Activated naive CD8-positive, alpha-beta T cell treated with anti-CD3 and anti-CD28 coated beads, Interleukin-2, amount 50 U/mL, for 16 hours (primary cell): ENCODE data around the gene GRIK4.

Source experiments
- DNase-seq: peaks from one replicate; pipeline ENCODE4 v3.0.0-alpha.2; 2020; ENCODE audit warnings: low read depth, low spot score

The GRIK4 gene

DNA sequence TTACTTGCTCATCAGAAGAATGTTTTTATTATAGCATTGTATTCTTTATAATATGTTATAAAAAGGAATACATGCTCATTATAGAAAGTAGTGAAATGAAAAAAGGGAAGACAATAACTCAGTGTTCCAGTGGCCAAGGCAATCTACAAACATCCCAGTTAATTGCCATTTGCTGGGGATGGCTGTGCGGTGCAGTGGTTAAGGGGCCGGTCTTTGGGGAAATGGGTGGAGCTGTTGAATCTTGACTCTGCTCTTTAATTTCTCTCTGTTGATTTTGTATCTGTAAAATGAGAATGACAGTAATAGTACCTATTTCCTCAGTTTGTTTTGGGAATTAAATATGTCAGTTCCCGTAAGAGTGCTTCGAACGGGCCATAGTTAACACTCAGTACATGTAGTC is 299.7 kb downstream of the GRIK4 start:
- no peak for DNase-seq

DNA sequence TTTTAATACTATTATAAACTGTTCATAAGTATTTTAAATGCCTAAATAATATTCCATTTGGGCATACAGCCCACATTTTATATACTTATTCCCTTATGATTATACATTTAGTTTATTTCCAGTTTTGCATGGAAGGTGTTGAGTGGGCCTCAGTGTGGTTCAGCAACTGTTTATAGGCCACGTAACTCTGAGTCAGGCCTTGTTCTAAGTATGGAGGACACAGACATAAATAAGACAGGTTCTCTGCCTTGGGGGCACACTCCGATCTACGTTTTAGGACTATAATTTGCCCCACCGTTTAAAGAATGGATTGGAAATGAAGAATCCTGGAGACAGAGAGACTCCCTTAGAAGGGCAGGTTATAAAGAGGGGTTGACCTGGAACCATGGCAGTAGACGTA is 300.2 kb downstream of the GRIK4 start:
- DNase-seq, result no peak

DNA sequence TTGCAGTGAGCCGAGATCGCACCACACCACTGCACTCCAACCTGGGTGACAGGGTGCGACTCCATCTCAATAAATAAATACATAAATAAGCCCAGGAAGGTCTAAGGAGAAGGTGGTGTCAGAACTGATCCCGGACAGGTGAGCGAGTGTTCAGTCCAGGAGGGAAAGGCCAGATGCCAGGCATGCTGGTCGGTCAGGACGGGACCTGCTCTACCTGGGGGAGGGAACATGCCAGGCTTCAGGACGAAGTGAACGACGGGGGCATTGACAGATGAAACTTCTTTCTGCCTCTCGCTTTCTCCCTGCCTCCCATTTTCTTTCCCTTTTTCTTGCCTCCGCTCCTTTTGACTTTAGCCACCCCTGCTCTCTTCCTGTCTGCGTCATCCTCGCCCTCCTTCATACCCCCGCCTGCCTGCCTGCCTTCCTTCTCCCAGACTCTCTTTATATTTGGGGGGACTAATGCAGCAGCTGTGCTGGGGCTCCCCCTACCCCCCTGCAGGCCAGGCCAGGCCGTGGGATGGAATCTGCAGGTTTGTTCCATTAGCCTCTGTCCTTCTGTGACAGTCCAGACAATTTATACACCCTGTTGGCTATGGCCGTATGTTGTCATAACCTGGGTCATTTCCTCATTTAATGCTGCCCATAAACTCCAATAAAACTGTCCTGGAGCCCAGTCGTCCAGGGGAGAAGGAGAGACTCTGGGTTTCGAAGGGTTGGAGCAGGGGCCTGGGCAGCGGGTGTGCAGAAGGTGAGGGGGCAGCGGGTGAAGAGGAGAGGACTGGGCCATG is 303.2 kb downstream of the GRIK4 start:
- DNase-seq, result no peak

DNA sequence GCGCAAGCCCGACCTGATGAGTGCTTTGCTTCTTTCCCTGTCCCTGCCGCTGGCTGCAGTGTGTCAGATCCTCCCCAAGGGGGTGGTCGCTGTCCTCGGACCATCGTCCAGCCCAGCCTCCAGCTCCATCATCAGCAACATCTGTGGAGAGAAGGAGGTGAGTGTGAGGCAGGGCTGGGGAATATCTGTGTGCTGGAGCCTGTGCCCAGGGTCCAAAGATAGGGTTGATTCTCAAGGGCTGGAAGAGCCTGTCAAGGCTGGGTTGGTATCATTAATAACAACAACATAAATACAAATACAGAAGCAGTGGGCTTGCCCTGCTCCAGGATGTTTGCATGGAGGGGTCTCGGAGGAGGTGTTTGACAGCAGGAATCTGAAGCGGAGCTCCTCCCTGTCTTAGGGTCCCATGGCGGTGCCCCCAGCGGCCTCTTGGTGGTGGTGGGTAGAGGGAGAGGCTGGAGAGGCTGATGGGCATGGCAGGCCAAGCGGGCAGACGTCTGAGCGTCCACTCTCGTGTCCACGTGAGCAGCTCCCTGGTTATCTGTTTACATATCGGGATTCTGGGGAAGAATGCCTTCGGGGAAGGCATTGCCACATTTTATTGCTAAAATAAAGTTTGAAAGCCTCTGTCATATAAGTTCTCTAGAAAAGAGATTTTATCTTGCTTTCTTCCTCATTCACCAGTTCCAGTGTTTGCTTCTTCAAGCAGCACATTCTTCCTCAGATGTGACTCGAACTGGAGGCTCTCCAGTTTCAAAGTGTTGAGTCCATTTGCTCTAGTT is 304.0 kb downstream of the GRIK4 start:
- DNase-seq, result no peak

DNA sequence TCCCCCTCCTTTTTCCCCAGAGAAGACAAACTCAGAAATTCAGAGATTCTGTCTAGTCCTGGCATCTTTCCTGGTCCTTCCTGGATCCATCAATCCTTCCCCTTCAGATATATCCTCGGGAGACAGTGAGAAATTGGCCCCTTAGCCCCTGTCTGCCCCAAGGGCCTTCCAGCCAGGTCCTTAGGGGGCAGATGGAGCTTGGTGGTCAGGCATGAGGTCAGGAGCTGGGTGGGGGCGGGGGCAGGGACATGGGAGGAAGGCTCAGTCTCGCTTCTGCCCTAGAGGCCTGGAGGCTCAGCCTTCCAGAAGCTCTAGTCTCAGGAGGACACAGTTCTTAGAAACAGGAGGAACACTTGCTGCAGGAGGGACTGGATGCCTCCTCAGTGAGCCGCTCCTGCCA is 304.6 kb downstream of the GRIK4 start:
- no peak for DNase-seq

DNA sequence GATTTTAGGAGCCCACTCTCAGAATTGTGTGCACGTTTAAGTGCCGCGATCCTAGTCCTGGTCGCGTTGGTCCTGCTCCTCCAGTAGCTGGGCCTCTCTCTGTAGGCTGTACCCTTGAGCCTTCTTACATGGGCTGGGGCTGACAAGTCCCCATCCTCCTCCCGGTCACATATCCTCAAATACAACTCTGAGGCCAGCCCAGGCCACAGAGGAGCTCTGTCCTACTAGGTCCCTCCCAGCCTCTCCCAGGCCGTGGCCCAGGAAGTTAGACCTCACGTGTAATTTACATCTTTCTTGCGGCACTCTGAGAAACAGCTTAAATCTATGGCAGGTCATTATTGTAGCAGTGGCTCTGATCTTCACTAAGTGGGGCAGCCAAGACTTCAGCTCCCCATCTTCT is 305.2 kb downstream of the GRIK4 start:
- DNase-seq, result no peak

DNA sequence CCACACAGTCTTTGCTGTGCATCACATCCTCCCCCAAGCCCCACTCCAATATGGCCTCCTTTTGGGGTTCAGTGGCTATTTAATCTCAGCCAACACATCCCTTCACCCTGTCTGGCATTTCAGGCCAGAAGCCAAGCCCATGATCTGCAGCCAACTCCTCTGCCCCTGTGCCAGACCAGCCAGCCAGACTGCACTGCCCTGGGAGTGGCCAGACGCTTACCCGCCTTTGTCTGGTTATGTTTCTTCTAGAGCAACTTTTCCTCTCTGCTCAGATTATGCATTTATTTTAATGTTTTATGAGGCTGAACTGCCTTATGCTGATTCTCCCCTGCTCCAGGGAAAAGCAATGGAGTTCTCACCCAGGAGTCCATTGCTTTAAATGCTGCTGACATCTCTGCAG is 305.6 kb downstream of the GRIK4 start:
- no peak for DNase-seq

DNA sequence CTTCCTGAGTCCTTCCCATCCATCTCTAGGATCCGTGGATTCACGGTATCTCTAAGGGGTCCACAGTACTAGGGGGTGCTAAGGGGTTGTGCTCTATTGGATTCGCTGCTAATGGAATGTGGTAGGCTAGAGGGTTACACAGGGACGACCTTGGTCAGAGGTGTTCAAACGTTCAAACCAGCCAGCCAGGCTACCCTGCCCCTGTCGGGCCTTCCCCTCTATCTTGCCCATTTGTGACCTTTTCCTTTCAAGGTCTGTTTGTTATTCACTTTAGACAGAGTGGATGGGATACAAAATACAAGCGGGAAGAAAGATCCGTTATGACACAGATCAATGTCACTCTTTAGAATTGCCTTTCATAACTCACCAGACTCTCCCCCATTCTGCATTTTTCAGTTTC is 306.5 kb downstream of the GRIK4 start:
- DNase-seq, result no peak

DNA sequence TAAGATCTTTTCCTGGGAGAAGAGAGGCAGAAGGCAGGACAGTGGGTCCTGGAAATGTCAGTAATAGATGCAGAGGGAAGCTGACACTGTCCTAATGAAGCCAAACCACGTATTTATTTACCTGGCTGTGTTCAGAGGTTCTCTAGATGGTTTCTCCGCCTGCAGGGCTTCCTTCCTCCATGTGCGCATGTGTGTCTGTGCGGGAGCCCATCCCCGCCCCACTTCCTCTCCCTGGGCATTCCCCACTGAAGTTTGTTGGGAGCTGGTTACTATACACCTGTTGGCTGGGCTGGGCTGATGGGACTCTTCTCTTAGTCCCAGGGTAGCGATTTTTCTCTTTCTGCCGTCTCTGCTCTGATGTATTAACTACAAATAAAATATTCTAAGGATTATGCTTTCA is 307.5 kb downstream of the GRIK4 start:
- DNase-seq, result no peak

DNA sequence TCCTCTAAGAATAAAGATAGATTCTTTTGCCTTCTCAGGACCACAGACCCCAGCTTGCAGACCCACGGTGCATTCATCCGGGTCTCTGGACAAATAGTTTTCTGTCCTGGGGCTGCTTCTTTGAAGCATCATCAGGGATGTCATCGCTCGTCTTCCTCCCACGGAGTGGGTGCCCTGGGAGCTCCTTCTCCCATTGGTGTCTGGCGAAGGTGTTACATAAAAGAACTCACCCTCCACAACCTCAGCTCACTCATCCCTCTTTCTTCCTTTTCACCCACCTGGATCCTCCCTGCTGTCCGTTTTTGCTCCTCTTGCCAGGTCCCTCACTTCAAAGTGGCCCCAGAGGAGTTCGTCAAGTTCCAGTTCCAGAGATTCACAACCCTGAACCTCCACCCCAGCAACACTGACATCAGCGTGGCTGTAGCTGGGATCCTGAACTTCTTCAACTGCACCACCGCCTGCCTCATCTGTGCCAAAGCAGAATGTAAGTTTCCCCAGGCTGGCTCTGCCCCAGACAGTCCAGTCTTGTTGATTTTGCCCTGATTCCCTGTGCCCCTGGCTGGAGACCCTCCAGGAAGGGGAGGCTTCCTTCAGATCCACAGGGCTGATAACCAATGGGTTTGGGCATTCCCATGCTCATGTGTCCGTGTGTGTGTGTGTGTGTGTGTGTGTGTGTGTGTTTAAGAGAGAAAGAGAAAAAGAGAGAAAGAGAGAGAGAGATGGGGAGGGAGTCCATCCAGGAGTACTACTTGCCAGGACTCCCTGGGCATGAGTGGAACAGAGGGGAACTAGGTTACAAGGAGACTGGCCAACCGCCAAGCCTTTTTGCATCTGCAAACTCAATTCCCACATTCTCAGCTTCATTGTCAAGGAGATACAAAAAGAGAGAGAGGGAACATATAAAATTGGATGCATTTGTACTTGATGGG is 308.2 kb downstream of the GRIK4 start:
- no peak for DNase-seq

DNA sequence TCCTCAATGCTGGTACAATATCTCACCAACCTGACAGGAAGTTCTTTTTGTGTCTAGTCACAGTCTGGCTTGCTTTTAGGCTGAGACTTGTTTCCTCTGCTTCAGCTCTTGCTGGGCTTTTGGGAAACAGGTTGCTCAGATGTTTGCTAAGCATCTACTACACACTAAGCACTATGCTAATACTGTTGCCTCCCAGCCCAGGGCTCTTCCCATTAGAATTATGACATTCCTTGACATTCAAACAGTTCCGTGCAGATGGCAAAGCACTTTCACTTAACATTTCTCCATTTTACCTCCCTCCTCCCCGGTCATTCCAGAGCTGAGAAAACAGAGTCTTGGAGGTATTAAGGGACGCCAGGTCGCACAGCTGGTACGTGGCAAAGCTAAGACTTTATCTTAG is 311.6 kb downstream of the GRIK4 start:
- DNase-seq, result no peak

DNA sequence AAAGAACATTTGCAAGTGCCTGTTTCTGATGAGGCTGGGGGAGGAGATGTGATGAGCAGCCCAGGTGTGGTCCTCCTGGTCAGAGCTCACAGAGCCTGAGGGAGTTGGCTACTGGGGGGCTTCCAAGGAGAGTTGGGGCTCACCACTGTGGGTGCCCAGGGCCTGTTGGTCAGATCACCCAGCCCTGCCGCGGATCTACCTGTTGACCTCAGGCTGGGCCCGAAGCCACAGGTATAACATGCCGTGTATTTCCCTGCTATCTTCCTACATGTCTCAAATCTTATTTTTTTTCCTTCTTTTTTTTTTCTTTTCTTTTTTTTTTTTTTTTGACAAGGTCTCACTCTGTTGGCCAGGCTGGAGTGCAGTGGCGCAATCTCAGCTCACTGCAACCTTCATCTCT is 312.7 kb downstream of the GRIK4 start:
- DNase-seq, result no peak

DNA sequence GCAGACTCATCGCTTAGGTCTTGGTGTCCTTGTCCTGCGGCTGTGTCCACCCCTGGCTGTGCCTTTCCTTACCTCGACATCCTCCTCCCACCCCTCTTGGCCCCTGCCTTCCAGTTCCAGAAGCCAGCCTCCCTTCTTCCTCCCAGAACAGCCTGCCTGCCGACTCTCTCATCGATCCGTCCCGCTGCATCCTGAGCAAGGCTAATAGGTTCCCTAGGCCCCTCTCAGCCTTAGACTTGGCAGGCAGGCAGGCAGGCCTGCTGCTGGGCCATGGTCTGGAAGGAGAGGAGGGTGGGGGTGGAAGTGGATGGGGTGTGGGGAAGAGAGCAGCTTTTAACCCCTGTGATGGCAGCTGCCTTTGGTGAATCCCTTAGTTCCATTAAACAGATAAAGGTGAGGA is 315.6 kb downstream of the GRIK4 start:
- no peak for DNase-seq

DNA sequence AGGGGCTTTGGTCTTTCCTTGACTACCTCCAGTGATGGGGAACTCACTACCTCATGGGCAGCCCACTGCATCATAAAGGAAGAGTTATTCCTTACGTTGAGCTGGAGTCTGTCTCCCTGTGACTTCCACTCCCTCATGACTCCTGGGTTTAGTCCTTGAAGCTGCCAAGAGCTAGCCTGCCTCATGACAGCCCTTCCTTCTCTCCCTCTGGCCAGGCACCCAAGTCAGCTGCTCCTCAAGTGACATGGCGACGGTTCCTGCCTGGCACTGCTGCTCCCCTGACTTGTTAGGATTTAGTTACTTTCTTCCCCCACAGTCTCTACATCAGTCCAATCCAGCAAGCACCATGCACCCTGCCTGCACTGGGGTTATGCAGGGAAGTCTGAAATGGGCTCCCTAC is 316.3 kb downstream of the GRIK4 start:
- no peak for DNase-seq

DNA sequence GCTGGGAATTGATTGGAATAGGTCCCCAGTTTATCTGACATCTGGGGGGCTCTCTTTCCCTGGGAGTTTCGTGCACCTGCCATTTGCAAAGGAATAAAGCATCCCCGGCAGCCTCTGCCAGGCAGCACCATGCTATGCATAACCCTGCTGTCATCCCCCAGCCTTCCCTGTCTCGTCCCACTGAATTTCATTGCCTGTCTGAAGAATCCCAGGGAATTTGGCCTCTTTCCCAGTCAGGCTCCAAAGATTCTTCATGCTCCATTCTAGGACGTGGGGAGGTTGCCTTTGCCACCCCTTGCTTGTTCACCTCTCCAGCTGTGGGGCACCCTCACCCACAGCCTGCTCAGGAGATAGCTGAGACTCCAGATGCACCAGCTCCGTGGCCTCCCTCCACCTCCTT is 317.3 kb downstream of the GRIK4 start:
- no peak for DNase-seq

DNA sequence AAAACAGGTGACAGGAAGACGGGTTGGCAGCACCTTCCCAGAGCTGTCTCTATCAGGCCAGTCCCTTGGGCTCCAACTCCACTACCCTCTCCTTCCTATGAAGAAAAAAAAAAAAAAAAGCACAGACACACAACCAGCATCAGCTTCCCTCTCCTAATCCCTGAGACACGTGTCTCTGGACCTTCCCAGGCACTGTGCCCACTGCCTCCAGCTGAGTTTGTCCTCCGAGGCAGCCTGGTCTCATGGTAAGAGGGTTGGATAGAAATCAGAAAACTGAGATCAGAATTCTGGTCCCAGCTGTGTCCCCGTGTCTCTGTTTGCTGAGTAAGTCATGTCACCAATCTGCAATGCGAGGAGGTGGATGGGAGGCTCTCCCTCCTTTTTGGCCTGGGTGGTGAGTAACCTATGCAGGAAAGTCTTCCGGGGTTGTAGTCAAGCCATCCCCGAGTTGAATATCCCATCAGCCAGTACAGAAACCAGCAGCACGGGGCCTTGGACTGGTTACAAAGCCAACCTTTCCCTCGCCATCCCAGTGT is 318.6 kb downstream of the GRIK4 start:
- no peak for DNase-seq

DNA sequence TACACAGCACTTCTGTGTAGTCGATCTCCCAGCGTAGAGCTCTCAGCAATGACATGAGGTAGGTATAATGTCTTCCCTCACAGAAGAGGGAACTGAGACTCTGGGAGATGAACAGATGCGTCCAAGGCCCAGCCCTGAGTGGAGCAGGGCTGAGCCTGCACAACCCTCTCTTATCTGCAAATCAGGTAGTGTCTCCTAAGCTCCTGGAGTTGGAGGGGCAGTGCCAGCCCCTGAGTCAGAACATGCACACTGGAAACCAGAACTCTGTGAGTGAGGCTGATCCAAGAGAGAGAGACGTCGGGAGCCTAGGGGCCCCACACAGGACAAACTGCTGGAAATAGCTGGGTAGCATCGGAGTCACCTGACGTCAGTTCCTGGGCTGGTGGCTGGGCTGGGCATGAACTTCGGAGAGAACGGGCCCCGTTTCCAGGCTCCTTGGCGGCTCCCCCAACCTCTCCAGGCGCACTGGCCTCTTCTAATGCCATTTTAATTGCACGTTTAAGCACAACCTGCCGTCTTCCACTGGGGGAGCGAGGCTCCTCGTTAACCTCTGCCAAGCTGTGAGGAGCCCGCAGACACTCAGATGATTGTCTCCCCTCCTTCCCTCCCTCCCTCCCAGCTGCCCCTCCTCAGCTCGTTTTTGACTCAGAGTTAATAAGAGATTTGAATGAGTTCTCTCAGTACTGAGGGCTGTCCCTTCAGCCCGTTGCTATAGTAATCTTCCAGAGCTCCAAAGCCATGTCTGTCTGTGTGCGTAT is 321.1 kb downstream of the GRIK4 start:
- DNase-seq, result no peak

DNA sequence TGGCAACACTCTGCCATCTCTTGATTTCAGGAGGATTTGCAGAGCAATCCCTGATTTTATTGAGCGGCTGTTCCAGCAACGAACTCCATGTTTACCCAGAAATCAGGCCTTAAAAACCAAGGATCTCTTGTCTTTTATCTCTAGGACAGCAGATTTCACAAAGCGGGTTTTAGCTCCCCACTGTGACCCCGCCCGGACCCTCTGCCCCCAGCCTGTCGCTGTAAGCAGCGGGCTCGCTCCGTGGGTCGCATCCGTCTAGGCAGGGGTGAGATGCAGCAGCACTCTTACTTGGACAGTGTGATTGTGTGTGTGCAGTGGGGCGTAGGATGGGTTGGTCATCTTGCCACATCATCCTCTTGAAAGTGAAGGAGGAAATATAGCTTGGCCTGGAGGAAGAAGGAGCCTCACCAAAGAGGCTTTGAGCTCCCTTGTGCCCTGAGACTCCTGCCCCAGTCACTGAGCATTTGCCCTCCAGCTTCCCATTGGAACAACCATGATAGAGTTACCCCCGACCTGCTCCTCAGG is 323.2 kb downstream of the GRIK4 start:
- DNase-seq, result no peak

DNA sequence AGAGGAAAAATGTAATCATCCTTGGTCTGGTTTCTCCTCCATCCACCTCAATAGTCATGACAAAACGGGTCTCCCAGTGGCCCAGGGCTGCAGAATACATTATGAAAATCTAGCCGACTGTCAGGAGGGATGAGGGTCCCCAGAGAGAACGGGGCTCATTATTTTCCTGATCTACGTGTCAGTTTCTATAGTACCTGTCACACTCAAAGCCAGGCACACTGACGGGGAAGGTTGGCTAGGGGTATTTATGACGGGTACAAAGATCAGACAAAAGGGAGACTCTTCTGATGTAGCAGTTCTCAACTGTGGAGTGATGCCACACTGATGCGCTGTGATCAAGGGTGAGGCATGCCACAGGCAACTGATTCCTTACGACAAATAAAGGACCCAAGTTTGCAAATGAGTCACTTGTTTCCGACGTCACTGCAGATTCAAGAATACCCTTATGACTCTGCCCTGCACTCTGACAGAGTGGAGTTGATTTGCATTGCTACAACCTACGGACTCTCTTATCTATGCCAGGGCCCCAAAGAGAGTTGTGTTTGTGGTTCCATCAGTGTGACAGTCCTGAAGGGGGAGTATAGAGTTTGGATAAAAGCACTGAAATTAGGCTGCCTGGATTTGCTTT is 324.2 kb downstream of the GRIK4 start:
- DNase-seq, result no peak

DNA sequence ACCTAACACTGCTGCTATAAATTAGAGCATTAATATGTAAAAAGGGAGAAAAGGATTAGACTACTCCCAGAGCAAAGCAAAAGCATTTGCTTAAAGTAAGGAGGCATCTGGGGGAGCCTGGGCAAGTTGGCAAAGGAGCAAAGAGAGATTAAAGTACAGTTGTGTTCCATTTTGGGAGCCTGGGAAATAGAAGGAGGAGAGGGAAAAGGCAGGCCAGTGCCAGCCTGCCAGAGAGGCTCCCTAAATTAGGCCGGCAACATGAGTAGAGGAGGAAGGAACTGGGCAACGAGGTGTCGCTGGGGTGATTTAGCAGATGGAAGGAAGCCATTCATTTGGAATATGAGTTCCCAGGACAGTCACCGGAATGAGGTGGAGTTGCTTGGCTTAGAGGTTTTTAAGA is 326.1 kb downstream of the GRIK4 start:
- DNase-seq, result no peak
